Anterior cingulate cortex (tissue), 58 donors: Measurements from ENCODE around the gene CARD9.
A peak's percentile ranks its signal among the peaks of the same experiment; 100 is the strongest.

Experiments used
- DNase-seq, 58 donors: peaks; one replicate each; lab custom pipeline; 2025; lab: John Stamatoyannopoulos, UW

Gene CARD9

GRCh38 chr9:136365775-136366222, 7.7 kb downstream of the CARD9 start:
- DNase-seq = peak in 1 of 58 donors; percentile 37

- DNase-seq = no peak
Measured at GRCh38 chr9:136364942-136365774, 8.3 kb downstream of the CARD9 start.

GRCh38 chr9:136363949-136364748, 9.3 kb downstream of the CARD9 start:
- DNase-seq = no peak

GRCh38 chr9:136363106-136363948, 10.1 kb downstream of the CARD9 start, which contains the start of gene DNLZ:
Gene DNLZ, minus strand, starts transcription at chr9:136363744. Its CDS starts 30 bp downstream, at chr9:136363714.
- peak; percentile 34 to 97 (median 90) for DNase-seq

GRCh38 chr9:136362450-136362784, 11.1 kb downstream of the CARD9 start:
- no peak for DNase-seq

- no peak for DNase-seq
Measured at GRCh38 chr9:136361754-136362449, 11.6 kb downstream of the CARD9 start.

GRCh38 chr9:136361047-136361753, 12.3 kb downstream of the CARD9 start:
- DNase-seq = peak in 1 of 58 donors; percentile 23

GRCh38 chr9:136359774-136360718, 13.4 kb downstream of the CARD9 start:
- DNase-seq = no peak

GRCh38 chr9:136358888-136359287, 14.6 kb downstream of the CARD9 start:
- no peak for DNase-seq

GRCh38 chr9:136358016-136358415, 15.5 kb downstream of the CARD9 start:
- no peak for DNase-seq

GRCh38 chr9:136357202-136357725, 16.2 kb downstream of the CARD9 start:
- no peak for DNase-seq

GRCh38 chr9:136355616-136356557, 17.6 kb downstream of the CARD9 start:
- no peak for DNase-seq

- DNase-seq = no peak
Measured at GRCh38 chr9:136354592-136355085, 18.8 kb downstream of the CARD9 start.

- no peak for DNase-seq
Measured at GRCh38 chr9:136353757-136354488, 19.5 kb downstream of the CARD9 start.

- no peak for DNase-seq
Measured at GRCh38 chr9:136353088-136353487, 20.4 kb downstream of the CARD9 start.

GRCh38 chr9:136352682-136353081, 20.8 kb downstream of the CARD9 start:
- DNase-seq = peak in 1 of 58 donors; percentile 12
